ENCODE measurements around the gene INPP5B. TPM values are rescaled to one million over a fixed set of nuclear protein-coding genes. Genes with fewer than 3 reads are reported as not detected.

The INPP5B gene
- total and polyA plus RNA-seq, 9 of the 15 experiments (the other 6 are each of a cell fraction or from before 2014, with no cell fraction given), result 14.1 to 28.7 (median 20.9) TPM

- Histone ChIP-seq H3K9me1 (ENCODE audit: control insufficient read depth, insufficient read depth, low read length) (no peaks in the 10 kb centered on the region), H3K9me3 (replicated peaks; ENCODE audit: control insufficient read depth, insufficient read depth, low read depth, low read length) (no peaks in the 10 kb centered on the region), H3K27me3 (ENCODE audit: control insufficient read depth in 2 of 2, insufficient read depth in 2 of 2, low read length in 2 of 2) (no peaks in the 10 kb centered on the region), H3K27ac (ENCODE audit: extremely low read depth, low read depth, low read length) (no peak overlapping the region), H3K4me1 (replicated peaks in 1 of 2; ENCODE audit: control insufficient read depth in 2 of 2, insufficient read depth in 2 of 2, low read length in 2 of 2) (peaks cover 6 to 19% of the 10 kb centered on the region in 2 experiments; a peak in 4 of 5 replicates), H3K79me2 (ENCODE audit: control insufficient read depth, insufficient read depth, low read length) (peaks cover 58% of the 10 kb centered on the region), H2AFZ (ENCODE audit: low read depth, low read length) (no peak overlapping the region), H4K20me1 (replicated peaks; ENCODE audit: control insufficient read depth, insufficient read depth, low read length) (0 out of 2 replicates have a peak, but pooled peaks cover 7% of the 10 kb centered on the region), H3K4me3 (no peak overlapping the region), H3K36me3 (ENCODE audit: control insufficient read depth, insufficient read depth, low read length) (peaks cover 37% of the 10 kb centered on the region), H3K4me2 (ENCODE audit: insufficient read depth, low read length) (0 out of 2 replicates have a peak overlapping the region, but pooled peaks have one; percentile 1), H3K9ac (ENCODE audit: insufficient read depth in 1 of 2, low read depth in 2 of 2, low read length in 2 of 2) (no peak overlapping the region)
- CTCF ChIA-PET (ENCODE audit: low intra/inter-chr PET ratio), result no interaction called here
- TF ChIP-seq NR2C1 (IDR thresholded peaks at IDR 0.05) (no peak), NR2C1 (tag; IDR thresholded peaks at IDR 0.05) (peak; percentile 40; the same call in 1 of the 2 replicates), CBFA2T3 (IDR thresholded peaks at IDR 0.05) (peak; percentile 40), ATF4 (CRISPR knock-in tag; IDR thresholded peaks at IDR 0.05) (no peak), BCOR (IDR thresholded peaks at IDR 0.05) (no peak), DPF2 (IDR thresholded peaks at IDR 0.05) (no peak; the same call in 1 of the 2 replicates), SOX6 (IDR thresholded peaks at IDR 0.05) (peak; percentile 55; the same call in 1 of the 2 replicates), SP2 (IDR thresholded peaks at IDR 0.05; ENCODE audit: extremely low read depth, low read depth, low read length, poor library complexity, severe bottlenecking) (no peak)
- TF ChIP-seq, protein P1, sequence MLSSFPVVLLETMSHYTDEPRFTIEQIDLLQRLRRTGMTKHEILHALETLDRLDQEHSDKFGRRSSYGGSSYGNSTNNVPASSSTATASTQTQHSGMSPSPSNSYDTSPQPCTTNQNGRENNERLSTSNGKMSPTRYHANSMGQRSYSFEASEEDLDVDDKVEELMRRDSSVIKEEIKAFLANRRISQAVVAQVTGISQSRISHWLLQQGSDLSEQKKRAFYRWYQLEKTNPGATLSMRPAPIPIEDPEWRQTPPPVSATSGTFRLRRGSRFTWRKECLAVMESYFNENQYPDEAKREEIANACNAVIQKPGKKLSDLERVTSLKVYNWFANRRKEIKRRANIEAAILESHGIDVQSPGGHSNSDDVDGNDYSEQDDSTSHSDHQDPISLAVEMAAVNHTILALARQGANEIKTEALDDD (IDR thresholded peaks at IDR 0.05), result peak; percentile 60; the same call in 1 of the 2 replicates
- DNase-seq (ENCODE audit: extremely low read depth in 1 of 4, low spot score in 3 of 4) (peak in 2 of 4 experiments; percentile 32 to 42), FAIRE-seq (peak; percentile 71), ATAC-seq (peak; percentile 67)
- POLR2A ChIA-PET, result interaction anchor here (0.5 to 1.3 kb wide), 3 partner anchors 10 to 48 kb away, joined by 3 to 4 read pairs (median 4); no protein-coding TSS in a partner anchor
- intact Hi-C loops (cut with micrococcal nuclease), result no loop called here
- no TSS peak for BruUV-seq (replicated peaks)
- in situ Hi-C loops (cut with MboI), result no loop called here
Observed at GRCh38 chr1:37853157-37853556, 93.7 kb downstream of the INPP5B start.

Data from K562 (cell line).